Gastroesophageal sphincter (tissue), 3 donors: Measurements from ENCODE around the gene VLDLR.

Experiments used
- CTCF ChIP-seq, 4 experiments: fragments of 200-600 bp in 2 of 4; fragments of 450-650 bp in 2 of 4; sonication (generic) in 1 of 4; IDR thresholded peaks; one replicate each; pipeline ENCODE4 v1.5.1; 2017 to 2019; ENCODE audit warnings: antibody characterized with exemption in 4 of 4, mild to moderate bottlenecking in 2 of 4, moderate library complexity in 2 of 4
- POLR2A ChIP-seq, 2 donors: fragments of 450-650 bp; IDR thresholded peaks; one replicate each; pipeline ENCODE4 v1.6.1; 2017; ENCODE audit warnings: antibody characterized with exemption in 2 of 2, mild to moderate bottlenecking in 2 of 2, moderate library complexity in 1 of 2
- POLR2AphosphoS5 ChIP-seq: sonication (generic); formaldehyde crosslinking; IDR thresholded peaks from one replicate; pipeline ENCODE4 v1.6.1; 2017; ENCODE audit warnings: antibody characterized with exemption

- TF ChIP-seq POLR2AphosphoS5 (no peak), POLR2A (IDR thresholded peaks at IDR 0.05) (no peak), CTCF (IDR thresholded peaks at IDR 0.05) (no peak)
These were observed 70.0 kb downstream of the VLDLR start for GRCh38 chr9:2691626-2692025.
